Gastroesophageal sphincter (tissue), 3 donors: ENCODE data around the gene DSCAML1.

Experiments
- CTCF ChIP-seq, 4 experiments: fragments of 200-600 bp in 2 of 4; fragments of 450-650 bp in 2 of 4; sonication (generic) in 1 of 4; IDR thresholded peaks; one replicate each; pipeline ENCODE4 v1.5.1; 2017 to 2019; ENCODE audit warnings: antibody characterized with exemption in 4 of 4, mild to moderate bottlenecking in 2 of 4, moderate library complexity in 2 of 4
- POLR2AphosphoS5 ChIP-seq: sonication (generic); formaldehyde crosslinking; IDR thresholded peaks from one replicate; pipeline ENCODE4 v1.6.1; 2017; ENCODE audit warnings: antibody characterized with exemption

DNA sequence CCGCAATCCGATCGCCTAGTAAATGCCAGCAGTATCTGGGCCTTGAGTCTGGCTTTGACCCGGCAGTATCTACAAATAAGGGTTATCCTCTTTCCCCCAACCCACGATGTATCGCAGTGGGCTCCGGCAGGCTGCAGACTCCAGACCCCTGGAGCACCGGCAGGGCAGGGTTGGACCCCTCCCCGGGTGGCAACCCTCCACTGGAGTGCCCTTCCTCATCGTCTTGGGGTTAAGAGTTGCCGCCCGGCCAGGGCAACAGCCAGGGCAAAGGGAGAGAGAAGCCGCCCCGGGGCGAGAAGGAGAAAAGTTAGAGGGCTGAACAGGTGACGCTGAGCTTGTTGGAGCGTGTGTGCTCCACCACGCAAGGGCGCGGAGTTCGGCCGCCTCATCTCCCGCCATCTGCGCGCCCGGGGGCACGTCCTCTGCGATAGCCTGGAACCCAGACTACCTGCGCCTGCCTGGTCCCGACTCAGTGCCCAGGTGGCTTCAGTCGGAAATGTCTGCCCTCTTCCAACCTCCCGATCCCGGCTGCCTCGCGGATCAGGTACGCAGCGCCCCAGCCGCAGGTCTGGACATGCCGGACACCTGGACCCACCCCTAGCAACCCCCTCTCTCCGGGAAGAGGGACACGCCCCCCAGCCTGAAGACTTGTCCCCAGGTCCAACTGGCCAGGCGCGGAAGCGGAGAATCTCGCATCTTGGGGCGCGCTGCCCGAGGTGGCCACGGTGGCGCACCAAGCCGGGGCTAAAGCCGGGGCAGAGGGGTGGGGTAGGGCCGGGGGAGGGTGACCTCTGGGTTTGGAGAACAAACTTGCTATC lies 1.2 kb downstream of the DSCAML1 start:
- TF ChIP-seq CTCF (IDR thresholded peaks at IDR 0.05) (no peak), POLR2AphosphoS5 (no peak)
